ENCODE data around the gene ANO1. TPM values are rescaled to one million over a fixed set of nuclear protein-coding genes. Genes with fewer than 3 reads are reported as not detected.

The ANO1 gene
- total and polyA plus RNA-seq, 4 donors: 7.8 to 64.8 (median 32.2) TPM

DNA sequence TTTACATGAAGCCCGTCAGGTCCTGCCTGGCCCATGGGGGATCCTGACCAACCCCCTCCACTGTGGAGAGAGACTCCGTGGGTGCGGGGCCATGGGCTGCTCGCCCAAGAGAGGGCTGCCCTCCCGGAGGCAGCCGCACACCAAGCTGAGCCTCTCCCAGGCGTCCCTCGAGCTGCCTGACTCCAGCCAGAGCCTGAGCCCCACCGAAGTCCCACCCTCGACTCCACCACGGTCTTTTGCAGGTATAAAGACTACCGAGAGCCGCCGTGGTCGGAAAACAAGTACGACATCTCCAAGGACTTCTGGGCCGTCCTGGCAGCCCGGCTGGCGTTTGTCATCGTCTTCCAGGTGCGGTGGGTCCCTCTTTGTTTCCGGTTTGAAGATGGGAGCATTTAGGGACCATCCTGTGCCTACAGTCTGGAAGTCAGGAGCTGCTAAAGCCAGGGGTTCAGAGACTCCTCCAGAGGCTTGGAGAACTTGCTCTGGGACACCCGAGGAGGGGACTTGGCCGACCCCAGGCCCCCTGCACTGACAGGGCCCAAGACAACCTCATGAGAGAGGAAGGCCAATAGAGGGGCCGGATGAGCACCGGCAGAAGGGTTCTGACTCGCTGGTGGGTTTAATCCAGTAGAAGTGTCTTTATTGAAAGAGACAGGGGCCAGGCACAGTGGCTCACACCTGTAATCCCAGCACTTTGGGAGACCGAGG is 107.4 kb downstream of the ANO1 start:
- H3K9me3 ChIP-seq (ENCODE audit: control insufficient read depth in 4 of 4, low read length in 3 of 4): no peaks in the 10 kb centered on the region
- DNase-seq (ENCODE audit: low spot score): no peak
- H3K4me1 ChIP-seq (ENCODE audit: control insufficient read depth in 4 of 4, insufficient read depth in 4 of 4, low read length in 3 of 4): no peaks in the 10 kb centered on the region
- H3K36me3 ChIP-seq (ENCODE audit: control insufficient read depth in 4 of 4, insufficient read depth in 3 of 4, low read depth in 1 of 4, low read length in 3 of 4): peaks cover 0 to 55% (median 16%) of the 10 kb centered on the region in 4 donors
- WGBS: 91% methylated on average over 28 of the region's 28 CpGs
- TF ChIP-seq FOXA1 (IDR thresholded peaks at IDR 0.05): no peak
- no peak for TF ChIP-seq HNF4G (IDR thresholded peaks at IDR 0.05)
- no peak for TF ChIP-seq TAF1 (conservative IDR thresholded peaks at IDR 0.05)
- TF ChIP-seq, protein P1, sequence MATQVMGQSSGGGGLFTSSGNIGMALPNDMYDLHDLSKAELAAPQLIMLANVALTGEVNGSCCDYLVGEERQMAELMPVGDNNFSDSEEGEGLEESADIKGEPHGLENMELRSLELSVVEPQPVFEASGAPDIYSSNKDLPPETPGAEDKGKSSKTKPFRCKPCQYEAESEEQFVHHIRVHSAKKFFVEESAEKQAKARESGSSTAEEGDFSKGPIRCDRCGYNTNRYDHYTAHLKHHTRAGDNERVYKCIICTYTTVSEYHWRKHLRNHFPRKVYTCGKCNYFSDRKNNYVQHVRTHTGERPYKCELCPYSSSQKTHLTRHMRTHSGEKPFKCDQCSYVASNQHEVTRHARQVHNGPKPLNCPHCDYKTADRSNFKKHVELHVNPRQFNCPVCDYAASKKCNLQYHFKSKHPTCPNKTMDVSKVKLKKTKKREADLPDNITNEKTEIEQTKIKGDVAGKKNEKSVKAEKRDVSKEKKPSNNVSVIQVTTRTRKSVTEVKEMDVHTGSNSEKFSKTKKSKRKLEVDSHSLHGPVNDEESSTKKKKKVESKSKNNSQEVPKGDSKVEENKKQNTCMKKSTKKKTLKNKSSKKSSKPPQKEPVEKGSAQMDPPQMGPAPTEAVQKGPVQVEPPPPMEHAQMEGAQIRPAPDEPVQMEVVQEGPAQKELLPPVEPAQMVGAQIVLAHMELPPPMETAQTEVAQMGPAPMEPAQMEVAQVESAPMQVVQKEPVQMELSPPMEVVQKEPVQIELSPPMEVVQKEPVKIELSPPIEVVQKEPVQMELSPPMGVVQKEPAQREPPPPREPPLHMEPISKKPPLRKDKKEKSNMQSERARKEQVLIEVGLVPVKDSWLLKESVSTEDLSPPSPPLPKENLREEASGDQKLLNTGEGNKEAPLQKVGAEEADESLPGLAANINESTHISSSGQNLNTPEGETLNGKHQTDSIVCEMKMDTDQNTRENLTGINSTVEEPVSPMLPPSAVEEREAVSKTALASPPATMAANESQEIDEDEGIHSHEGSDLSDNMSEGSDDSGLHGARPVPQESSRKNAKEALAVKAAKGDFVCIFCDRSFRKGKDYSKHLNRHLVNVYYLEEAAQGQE (IDR thresholded peaks at IDR 0.05): no peak
- TF ChIP-seq, protein P2, sequence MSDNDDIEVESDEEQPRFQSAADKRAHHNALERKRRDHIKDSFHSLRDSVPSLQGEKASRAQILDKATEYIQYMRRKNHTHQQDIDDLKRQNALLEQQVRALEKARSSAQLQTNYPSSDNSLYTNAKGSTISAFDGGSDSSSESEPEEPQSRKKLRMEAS (IDR thresholded peaks at IDR 0.05): no peak
- no peak for TF ChIP-seq EGR1 (IDR thresholded peaks at IDR 0.05; ENCODE audit: low read depth in 2 of 2)
- TF ChIP-seq, protein P3, sequence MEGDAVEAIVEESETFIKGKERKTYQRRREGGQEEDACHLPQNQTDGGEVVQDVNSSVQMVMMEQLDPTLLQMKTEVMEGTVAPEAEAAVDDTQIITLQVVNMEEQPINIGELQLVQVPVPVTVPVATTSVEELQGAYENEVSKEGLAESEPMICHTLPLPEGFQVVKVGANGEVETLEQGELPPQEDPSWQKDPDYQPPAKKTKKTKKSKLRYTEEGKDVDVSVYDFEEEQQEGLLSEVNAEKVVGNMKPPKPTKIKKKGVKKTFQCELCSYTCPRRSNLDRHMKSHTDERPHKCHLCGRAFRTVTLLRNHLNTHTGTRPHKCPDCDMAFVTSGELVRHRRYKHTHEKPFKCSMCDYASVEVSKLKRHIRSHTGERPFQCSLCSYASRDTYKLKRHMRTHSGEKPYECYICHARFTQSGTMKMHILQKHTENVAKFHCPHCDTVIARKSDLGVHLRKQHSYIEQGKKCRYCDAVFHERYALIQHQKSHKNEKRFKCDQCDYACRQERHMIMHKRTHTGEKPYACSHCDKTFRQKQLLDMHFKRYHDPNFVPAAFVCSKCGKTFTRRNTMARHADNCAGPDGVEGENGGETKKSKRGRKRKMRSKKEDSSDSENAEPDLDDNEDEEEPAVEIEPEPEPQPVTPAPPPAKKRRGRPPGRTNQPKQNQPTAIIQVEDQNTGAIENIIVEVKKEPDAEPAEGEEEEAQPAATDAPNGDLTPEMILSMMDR (IDR thresholded peaks at IDR 0.05; ENCODE audit: low read depth, low read length, missing input control): no peak
- no peaks in the 10 kb centered on the region for H3K27me3 ChIP-seq (ENCODE audit: control insufficient read depth in 4 of 4, insufficient read depth in 4 of 4, low read length in 3 of 4)
- H3K27ac ChIP-seq (ENCODE audit: low read depth in 1 of 2, low read length in 2 of 2): no peak overlapping the region
- H3K9ac ChIP-seq (ENCODE audit: low read depth in 1 of 2, low read length in 2 of 2): no peak overlapping the region
- H3K4me3 ChIP-seq (ENCODE audit: low read depth in 1 of 3, low read length in 3 of 3): no peak overlapping the region

DNA sequence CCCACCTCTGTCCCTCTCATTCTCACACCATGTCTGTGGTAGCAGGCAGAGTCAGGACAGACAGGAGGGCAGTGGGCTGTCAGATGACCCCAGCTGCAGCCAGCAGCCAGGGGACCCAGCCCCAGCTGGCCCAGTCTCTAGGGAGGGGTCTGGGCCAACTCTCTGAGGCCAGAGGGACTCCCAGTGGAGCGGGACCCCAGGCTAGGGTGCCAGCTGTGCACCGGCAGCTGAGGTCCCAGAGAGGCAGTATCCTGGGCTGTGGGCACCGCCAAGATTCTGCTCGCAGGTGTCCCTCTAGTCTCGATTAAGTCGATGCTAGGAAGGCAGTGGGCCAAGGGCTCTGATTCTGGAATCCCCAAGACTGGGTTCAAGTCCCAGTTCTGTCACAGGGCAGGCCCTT is 108.3 kb downstream of the ANO1 start:
- no peak overlapping the region for H3K9ac ChIP-seq (ENCODE audit: low read depth in 1 of 2, low read length in 2 of 2)
- DNase-seq (ENCODE audit: low spot score): no peak
- WGBS: 86% methylated on average over 6 of the region's 6 CpGs
- H3K4me3 ChIP-seq (ENCODE audit: low read depth in 1 of 3, low read length in 3 of 3): no peak overlapping the region
- TF ChIP-seq FOXA1 (IDR thresholded peaks at IDR 0.05) (no peak), SP1 (IDR thresholded peaks at IDR 0.05) (no peak), HNF4G (IDR thresholded peaks at IDR 0.05) (no peak), GABPA (IDR thresholded peaks at IDR 0.05 in 1 of 2, conservative IDR thresholded peaks at IDR 0.05 in 1 of 2) (no peak), RXRA (IDR thresholded peaks at IDR 0.05) (no peak), HNF4A (conservative IDR thresholded peaks at IDR 0.05) (no peak), FOXA2 (IDR thresholded peaks at IDR 0.05) (no peak), TAF1 (conservative IDR thresholded peaks at IDR 0.05) (no peak), NR2F2 (IDR thresholded peaks at IDR 0.05) (no peak), EGR1 (IDR thresholded peaks at IDR 0.05; ENCODE audit: low read depth in 2 of 2) (no peak), YY1 (IDR thresholded peaks at IDR 0.05) (no peak), JUND (IDR thresholded peaks at IDR 0.05) (no peak)
- TF ChIP-seq, protein P2 (IDR thresholded peaks at IDR 0.05): no peak
- TF ChIP-seq, protein P4, sequence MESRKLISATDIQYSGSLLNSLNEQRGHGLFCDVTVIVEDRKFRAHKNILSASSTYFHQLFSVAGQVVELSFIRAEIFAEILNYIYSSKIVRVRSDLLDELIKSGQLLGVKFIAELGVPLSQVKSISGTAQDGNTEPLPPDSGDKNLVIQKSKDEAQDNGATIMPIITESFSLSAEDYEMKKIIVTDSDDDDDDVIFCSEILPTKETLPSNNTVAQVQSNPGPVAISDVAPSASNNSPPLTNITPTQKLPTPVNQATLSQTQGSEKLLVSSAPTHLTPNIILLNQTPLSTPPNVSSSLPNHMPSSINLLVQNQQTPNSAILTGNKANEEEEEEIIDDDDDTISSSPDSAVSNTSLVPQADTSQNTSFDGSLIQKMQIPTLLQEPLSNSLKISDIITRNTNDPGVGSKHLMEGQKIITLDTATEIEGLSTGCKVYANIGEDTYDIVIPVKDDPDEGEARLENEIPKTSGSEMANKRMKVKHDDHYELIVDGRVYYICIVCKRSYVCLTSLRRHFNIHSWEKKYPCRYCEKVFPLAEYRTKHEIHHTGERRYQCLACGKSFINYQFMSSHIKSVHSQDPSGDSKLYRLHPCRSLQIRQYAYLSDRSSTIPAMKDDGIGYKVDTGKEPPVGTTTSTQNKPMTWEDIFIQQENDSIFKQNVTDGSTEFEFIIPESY (IDR thresholded peaks at IDR 0.05): no peak
- TF ChIP-seq, protein P5, sequence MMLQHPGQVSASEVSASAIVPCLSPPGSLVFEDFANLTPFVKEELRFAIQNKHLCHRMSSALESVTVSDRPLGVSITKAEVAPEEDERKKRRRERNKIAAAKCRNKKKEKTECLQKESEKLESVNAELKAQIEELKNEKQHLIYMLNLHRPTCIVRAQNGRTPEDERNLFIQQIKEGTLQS (IDR thresholded peaks at IDR 0.05): no peak
- H3K9me3 ChIP-seq (ENCODE audit: control insufficient read depth in 4 of 4, low read length in 3 of 4): no peaks in the 10 kb centered on the region
- no peak overlapping the region for H3K27ac ChIP-seq (ENCODE audit: low read depth in 1 of 2, low read length in 2 of 2)
- peaks cover 0 to 49% (median 16%) of the 10 kb centered on the region in 4 donors for H3K36me3 ChIP-seq (ENCODE audit: control insufficient read depth in 4 of 4, insufficient read depth in 3 of 4, low read depth in 1 of 4, low read length in 3 of 4)
- H3K4me1 ChIP-seq (ENCODE audit: control insufficient read depth in 4 of 4, insufficient read depth in 4 of 4, low read length in 3 of 4): peaks cover 0 to under 1% (median 0%) of the 10 kb centered on the region in 4 donors
- H3K27me3 ChIP-seq (ENCODE audit: control insufficient read depth in 4 of 4, insufficient read depth in 4 of 4, low read length in 3 of 4): no peaks in the 10 kb centered on the region

All from liver (tissue), 9 donors.